K562 (cell line): ENCODE results near the gene ANKRD34A. TPM values are rescaled to one million over a fixed set of nuclear protein-coding genes. Genes with fewer than 3 reads are reported as not detected.

ENCODE experiments used
- CBFB ChIP-seq: sonication (generic); formaldehyde crosslinking; IDR thresholded peaks from 2 replicates; pipeline ENCODE4 v1.4.0; 2020; ENCODE audit warnings: mild to moderate bottlenecking, missing genetic modification reagents
- CC2D1A ChIP-seq: fragments of 450-650 bp; IDR thresholded peaks from 2 replicates; pipeline ENCODE4 v1.6.1; 2017; ENCODE audit warnings: mild to moderate bottlenecking
- ELF1 ChIP-seq: fragments of 200-800 bp; sonication (Bioruptor generic); IDR thresholded peaks from 2 replicates; pipeline ENCODE4 v1.6.1; 2016; ENCODE audit warnings: missing genetic modification characterization, missing compliant biosample characterization
- ETV1 ChIP-seq: fragments of 450-650 bp; conservative IDR thresholded peaks from 2 replicates; pipeline ENCODE4 v1.6.1; 2016; ENCODE audit warnings: missing genetic modification characterization, control low read depth, low read depth, missing compliant biosample characterization
- GTF2E2 ChIP-seq: fragments of 200-800 bp; sonication (Bioruptor generic); IDR thresholded peaks from 2 replicates; pipeline ENCODE4 v1.6.1; 2016; ENCODE audit warnings: missing genetic modification characterization, missing compliant biosample characterization
- HDAC6 ChIP-seq: IDR thresholded peaks from 2 replicates; pipeline ENCODE4 v1.6.1; 2012; ENCODE audit warnings: low read depth, mild to moderate bottlenecking, control low read depth, inconsistent platforms, low read length, moderate library complexity
- JUND ChIP-seq, 2 experiments: IDR thresholded peaks; 2 replicates in 1 of 2; 3 replicates in 1 of 2; pipeline ENCODE4 v1.6.1; 2011; ENCODE audit warnings: borderline replicate concordance in 2 of 2, low read depth in 2 of 2, low read length in 2 of 2, improper control_type of control experiment in 1 of 2, missing biosample characterization in 1 of 2, missing genetic modification characterization in 1 of 2, missing genetic modification reagents in 1 of 2
- RFX5 ChIP-seq: IDR thresholded peaks from 2 replicates; pipeline ENCODE4 v1.6.1; 2011; ENCODE audit warnings: low read depth, mild to moderate bottlenecking, improper control_type of control experiment, low read length
- SIN3A ChIP-seq, 2 experiments: fragments of 150-350 bp in 1 of 2; IDR thresholded peaks; 2 replicates each; pipeline ENCODE4 v1.6.1; 2011 to 2016; ENCODE audit warnings: borderline replicate concordance in 2 of 2, low read depth in 2 of 2, low read length in 2 of 2, mild to moderate bottlenecking in 2 of 2, moderate library complexity in 2 of 2; ENCODE audit not compliant: control insufficient read depth in 1 of 2
- SREBF1 ChIP-seq: fragments of 150-350 bp; IDR thresholded peaks from 2 replicates; pipeline ENCODE4 v1.6.1; 2014; ENCODE audit warnings: antibody characterized with exemption, low read depth, low read length, borderline replicate concordance
- STAT5B ChIP-seq: fragments of 250-450 bp; sonication (Bioruptor Pico); IDR thresholded peaks from 2 replicates; pipeline ENCODE4 v1.8.0; 2021; ENCODE audit warnings: mild to moderate bottlenecking, inconsistent platforms
- XRCC3 ChIP-seq: fragments of 450-650 bp; IDR thresholded peaks from 2 replicates; pipeline ENCODE4 v1.6.1; 2017; ENCODE audit warnings: mild to moderate bottlenecking, moderate library complexity
- XRCC5 ChIP-seq: fragments of 200-400 bp; formaldehyde crosslinking; IDR thresholded peaks from 2 replicates; pipeline ENCODE4 v1.6.1; 2017; ENCODE audit warnings: low read depth, mild to moderate bottlenecking, low read length
- ZFP36 ChIP-seq: fragments of 150-350 bp; IDR thresholded peaks from 2 replicates; pipeline ENCODE4 v1.6.1; 2018; ENCODE audit warnings: low read length, low read depth; ENCODE audit not compliant: partially characterized antibody
- ZNF134 ChIP-seq: fragments of 250-450 bp; sonication (Bioruptor Pico); conservative IDR thresholded peaks from 2 replicates; pipeline ENCODE4 v1.4.0; 2020
- ZNF239 ChIP-seq: fragments of 250-450 bp; sonication (Bioruptor Pico); IDR thresholded peaks from 2 replicates; pipeline ENCODE4 v1.4.0; 2020; ENCODE audit warnings: mild to moderate bottlenecking
- polyA plus RNA-seq, 8 experiments: library from polyadenylated mRNA; depleted of rRNA in 4 of 8; stranded (reverse) in 5 of 8; unstranded in 3 of 8; fragments of >200 nt; fragmentation: Nextera tagmentation in 2 of 8; fragmentation: Illumina TruSeq in 1 of 8; extraction: Ambion mirVana in 2 of 8; extraction: Trizol in 1 of 8; gene quantifications; 2 replicates each; pipeline versions ENCODE4 v1.2.1 to v1.2.3, GENCODE V29; 2011 to 2014; ENCODE audit warnings: inconsistent platforms in 1 of 8, missing spikeins in 1 of 8
- total RNA-seq, 7 experiments: library from RNA; depleted of rRNA in 6 of 7; stranded (reverse); fragments of >200 nt in 6 of 7; fragmentation: Illumina TruSeq in 2 of 7; extraction: Trizol in 2 of 7; gene quantifications; 2 replicates each; pipeline versions ENCODE4 v1.2.1 to v1.2.3, GENCODE V29; 2011 to 2021; ENCODE audit warnings: low replicate concordance in 1 of 7
- TF ChIP-seq, protein P1 (sequence below): fragments of 250-450 bp; sonication (Bioruptor Pico); IDR thresholded peaks from 2 replicates; pipeline ENCODE4 v1.5.0; 2022; ENCODE audit warnings: mild to moderate bottlenecking
- TF ChIP-seq, protein P2 (sequence below): fragments of 450-650 bp; IDR thresholded peaks from 2 replicates; pipeline ENCODE4 v1.6.1; 2017; ENCODE audit warnings: antibody characterized with exemption, mild to moderate bottlenecking
- TF ChIP-seq, protein P3 (sequence below): sonication (generic); formaldehyde crosslinking; IDR thresholded peaks from 2 replicates; pipeline ENCODE4 v1.8.0; 2022; ENCODE audit warnings: mild to moderate bottlenecking, missing genetic modification reagents

ANKRD34A gene
- total and polyA plus RNA-seq, 9 of the 15 experiments (the other 6 are each of a cell fraction or from before 2014, with no cell fraction given), result 0.06 to 1.6 (median 0.43) TPM

DNA sequence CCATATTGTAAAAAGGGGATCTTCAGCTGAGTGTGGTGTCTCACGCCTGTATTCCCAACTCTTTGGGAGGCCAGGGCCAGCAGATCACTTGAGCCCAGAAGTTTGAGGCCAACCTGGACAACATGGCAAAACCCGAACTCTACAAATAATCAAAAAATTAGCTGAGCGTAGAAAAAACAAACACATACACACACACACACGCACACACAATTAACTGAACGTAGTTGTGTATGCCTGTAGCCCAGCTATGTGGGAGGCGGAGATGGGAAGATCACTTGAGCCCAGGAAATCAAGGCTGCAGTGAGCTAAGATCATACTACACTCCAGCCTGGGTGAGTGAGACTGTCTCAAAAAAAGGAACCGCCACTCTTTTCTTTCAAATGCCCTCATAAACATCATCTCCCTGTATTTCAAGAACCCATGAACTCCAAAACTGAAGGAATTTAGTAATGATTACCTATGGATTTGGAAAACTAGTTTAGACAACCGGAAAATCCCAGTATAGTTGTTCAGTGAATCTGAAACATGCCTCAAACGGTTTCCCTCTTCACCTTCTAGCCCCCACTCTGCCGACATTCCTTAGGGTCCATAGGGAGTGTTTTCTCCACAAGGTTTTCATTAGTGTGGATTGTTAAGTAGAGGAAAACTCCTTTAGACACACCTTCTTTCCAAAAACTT is 27.5 kb upstream of the ANKRD34A start (continued):
- TF ChIP-seq, protein P1, sequence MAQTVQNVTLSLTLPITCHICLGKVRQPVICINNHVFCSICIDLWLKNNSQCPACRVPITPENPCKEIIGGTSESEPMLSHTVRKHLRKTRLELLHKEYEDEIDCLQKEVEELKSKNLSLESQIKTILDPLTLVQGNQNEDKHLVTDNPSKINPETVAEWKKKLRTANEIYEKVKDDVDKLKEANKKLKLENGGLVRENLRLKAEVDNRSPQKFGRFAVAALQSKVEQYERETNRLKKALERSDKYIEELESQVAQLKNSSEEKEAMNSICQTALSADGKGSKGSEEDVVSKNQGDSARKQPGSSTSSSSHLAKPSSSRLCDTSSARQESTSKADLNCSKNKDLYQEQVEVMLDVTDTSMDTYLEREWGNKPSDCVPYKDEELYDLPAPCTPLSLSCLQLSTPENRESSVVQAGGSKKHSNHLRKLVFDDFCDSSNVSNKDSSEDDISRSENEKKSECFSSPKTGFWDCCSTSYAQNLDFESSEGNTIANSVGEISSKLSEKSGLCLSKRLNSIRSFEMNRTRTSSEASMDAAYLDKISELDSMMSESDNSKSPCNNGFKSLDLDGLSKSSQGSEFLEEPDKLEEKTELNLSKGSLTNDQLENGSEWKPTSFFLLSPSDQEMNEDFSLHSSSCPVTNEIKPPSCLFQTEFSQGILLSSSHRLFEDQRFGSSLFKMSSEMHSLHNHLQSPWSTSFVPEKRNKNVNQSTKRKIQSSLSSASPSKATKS (CRISPR knock-in tag), result no peak
- TF ChIP-seq JUND (IDR thresholded peaks at IDR 0.05; ENCODE audit: borderline replicate concordance, low read depth, low read length), result no peak
- no peak; the same call in 2 of the 3 replicates for TF ChIP-seq JUND (tag; IDR thresholded peaks at IDR 0.05; ENCODE audit: borderline replicate concordance, low read depth, low read length)
- no peak for TF ChIP-seq XRCC3
- no peak for TF ChIP-seq ELF1
- TF ChIP-seq, protein P2, sequence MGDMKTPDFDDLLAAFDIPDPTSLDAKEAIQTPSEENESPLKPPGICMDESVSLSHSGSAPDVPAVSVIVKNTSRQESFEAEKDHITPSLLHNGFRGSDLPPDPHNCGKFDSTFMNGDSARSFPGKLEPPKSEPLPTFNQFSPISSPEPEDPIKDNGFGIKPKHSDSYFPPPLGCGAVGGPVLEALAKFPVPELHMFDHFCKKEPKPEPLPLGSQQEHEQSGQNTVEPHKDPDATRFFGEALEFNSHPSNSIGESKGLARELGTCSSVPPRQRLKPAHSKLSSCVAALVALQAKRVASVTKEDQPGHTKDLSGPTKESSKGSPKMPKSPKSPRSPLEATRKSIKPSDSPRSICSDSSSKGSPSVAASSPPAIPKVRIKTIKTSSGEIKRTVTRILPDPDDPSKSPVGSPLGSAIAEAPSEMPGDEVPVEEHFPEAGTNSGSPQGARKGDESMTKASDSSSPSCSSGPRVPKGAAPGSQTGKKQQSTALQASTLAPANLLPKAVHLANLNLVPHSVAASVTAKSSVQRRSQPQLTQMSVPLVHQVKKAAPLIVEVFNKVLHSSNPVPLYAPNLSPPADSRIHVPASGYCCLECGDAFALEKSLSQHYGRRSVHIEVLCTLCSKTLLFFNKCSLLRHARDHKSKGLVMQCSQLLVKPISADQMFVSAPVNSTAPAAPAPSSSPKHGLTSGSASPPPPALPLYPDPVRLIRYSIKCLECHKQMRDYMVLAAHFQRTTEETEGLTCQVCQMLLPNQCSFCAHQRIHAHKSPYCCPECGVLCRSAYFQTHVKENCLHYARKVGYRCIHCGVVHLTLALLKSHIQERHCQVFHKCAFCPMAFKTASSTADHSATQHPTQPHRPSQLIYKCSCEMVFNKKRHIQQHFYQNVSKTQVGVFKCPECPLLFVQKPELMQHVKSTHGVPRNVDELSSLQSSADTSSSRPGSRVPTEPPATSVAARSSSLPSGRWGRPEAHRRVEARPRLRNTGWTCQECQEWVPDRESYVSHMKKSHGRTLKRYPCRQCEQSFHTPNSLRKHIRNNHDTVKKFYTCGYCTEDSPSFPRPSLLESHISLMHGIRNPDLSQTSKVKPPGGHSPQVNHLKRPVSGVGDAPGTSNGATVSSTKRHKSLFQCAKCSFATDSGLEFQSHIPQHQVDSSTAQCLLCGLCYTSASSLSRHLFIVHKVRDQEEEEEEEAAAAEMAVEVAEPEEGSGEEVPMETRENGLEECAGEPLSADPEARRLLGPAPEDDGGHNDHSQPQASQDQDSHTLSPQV, result no peak
- TF ChIP-seq SIN3A (IDR thresholded peaks at IDR 0.05; ENCODE audit: borderline replicate concordance in 2 of 2, control insufficient read depth in 1 of 2, low read depth in 2 of 2, low read length in 2 of 2), result peak in 1 of 2 experiments; percentile 93; a peak in 2 of 4 replicates
- no peak for TF ChIP-seq STAT5B (CRISPR knock-in tag)
- TF ChIP-seq XRCC5, result no peak
- no peak for TF ChIP-seq GTF2E2 (tag)
- TF ChIP-seq CBFB (CRISPR knock-in tag), result no peak
- TF ChIP-seq SREBF1, result no peak
- no peak for TF ChIP-seq RFX5
- TF ChIP-seq ZFP36, result no peak
- TF ChIP-seq ETV1 (tag), result no peak
- TF ChIP-seq ZNF239, result peak; percentile 59
- no peak for TF ChIP-seq CC2D1A
- TF ChIP-seq, protein P3, sequence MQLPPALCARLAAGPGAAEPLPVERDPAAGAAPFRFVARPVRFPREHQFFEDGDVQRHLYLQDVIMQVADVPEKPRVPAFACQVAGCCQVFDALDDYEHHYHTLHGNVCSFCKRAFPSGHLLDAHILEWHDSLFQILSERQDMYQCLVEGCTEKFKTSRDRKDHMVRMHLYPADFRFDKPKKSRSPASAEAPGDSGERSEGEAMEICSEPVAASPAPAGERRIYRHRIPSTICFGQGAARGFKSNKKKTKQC (CRISPR knock-in tag), result no peak
- TF ChIP-seq ZNF134, result peak; percentile 69
- TF ChIP-seq HDAC6, result peak; percentile 96; the same call in 1 of the 2 replicates
